ENCODE measurements around the gene MGRN1.

Gene MGRN1

DNA sequence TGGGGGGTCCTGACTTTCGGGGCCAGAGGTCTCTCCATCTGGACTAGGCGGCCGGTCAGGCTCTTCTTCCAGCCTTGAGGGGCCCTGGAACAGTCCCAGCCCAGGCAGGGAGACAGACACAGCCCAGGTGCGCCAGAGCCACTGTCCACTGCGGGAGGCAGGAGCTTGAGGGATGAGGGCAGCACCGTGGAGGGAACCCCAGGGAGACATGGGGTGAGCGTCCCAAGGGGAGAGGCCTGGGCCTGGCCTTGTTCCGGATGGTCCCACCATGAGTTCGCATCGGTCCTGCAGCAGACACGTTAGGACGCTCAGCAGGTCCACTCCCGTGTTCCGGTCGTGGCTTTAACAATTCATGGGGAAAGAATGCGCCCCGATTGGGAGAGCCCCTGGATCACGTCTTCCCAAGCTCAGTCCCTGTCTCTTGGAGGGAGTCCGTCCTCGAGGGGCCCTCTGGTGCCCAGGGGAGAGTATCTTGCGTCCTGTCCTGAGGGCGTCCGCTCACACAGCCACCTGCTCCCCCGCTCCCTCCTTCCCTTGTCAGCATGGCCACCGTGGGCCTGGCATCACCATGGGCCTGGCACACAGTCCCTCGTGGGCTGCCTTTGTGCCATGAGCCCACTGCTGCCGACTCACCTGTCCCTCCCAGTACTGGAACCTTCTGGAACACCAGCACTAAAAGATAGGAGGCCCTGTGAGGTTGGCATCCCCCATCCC, 62.0 kb downstream of the MGRN1 start:
- DNase-seq (ENCODE audit: low read depth) = no peak
- TF ChIP-seq, protein P1, sequence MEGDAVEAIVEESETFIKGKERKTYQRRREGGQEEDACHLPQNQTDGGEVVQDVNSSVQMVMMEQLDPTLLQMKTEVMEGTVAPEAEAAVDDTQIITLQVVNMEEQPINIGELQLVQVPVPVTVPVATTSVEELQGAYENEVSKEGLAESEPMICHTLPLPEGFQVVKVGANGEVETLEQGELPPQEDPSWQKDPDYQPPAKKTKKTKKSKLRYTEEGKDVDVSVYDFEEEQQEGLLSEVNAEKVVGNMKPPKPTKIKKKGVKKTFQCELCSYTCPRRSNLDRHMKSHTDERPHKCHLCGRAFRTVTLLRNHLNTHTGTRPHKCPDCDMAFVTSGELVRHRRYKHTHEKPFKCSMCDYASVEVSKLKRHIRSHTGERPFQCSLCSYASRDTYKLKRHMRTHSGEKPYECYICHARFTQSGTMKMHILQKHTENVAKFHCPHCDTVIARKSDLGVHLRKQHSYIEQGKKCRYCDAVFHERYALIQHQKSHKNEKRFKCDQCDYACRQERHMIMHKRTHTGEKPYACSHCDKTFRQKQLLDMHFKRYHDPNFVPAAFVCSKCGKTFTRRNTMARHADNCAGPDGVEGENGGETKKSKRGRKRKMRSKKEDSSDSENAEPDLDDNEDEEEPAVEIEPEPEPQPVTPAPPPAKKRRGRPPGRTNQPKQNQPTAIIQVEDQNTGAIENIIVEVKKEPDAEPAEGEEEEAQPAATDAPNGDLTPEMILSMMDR (conservative IDR thresholded peaks at IDR 0.05; ENCODE audit: low read depth, low read length) = no peak

DNA sequence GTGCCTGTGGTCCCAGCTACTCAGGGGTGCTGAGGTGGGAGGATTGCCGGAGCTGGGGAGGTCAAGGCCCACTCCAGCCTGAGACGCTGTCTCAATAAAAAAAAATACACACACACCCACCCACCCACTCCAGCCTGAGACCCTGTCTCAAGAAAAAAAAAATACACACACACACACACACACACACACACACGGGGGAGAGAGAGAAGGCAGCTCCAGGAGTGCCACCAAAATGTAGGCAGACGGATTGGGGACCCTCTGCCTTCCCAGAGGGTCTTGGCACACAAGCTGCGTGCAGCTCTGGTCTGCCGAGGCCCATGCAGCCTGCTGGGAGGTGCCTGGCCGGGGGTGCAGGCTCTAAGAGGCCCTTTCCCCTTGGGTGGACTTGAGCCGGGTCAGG, 62.8 kb downstream of the MGRN1 start:
- TF ChIP-seq, protein P1 (conservative IDR thresholded peaks at IDR 0.05; ENCODE audit: low read depth, low read length) = no peak
- H3K4me3 ChIP-seq (ENCODE audit: low read depth, low read length) = no peak overlapping the region
- DNase-seq (ENCODE audit: low read depth) = no peak

More for the DNA sequence above, 62.0 kb downstream of the MGRN1 start:
- no peak overlapping the region for H3K4me3 ChIP-seq (ENCODE audit: low read depth, low read length)

DNA sequence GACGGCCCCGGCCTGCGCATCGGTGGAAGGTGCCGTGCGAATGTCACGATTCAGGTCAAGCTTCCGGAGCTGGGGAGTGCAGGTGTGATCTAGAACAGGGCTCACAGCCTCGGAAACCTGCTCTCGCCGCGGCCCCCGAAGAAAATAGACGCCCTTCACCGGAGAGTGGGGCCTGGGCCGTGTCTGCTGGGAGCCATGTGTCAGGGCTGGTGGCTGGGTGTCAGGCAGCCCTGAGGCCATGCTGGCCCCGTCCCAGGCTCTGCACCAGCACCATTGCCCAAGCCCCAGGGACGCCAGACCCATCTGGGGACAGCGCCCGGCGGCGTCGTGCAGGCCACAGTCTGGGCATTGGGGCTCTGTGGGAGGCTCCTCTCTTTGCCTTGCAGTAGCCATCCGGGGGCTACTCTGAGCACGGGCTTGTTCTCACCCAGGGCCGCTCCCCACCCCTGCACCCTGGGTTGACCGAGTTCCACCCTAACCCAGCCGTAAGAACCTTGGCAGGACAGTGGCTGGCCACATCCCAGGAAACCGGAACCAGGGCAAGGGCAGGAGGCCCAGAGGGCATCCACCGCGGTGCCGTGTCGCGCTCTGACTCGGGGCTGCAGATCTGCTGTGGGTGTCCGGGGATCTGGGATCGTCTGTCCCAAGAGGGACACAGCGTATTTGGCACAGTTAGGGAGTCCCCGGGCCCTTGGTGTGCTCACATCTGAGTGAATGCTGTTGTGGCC, 63.5 kb downstream of the MGRN1 start:
- DNase-seq (ENCODE audit: low read depth) = no peak
- TF ChIP-seq, protein P1 (conservative IDR thresholded peaks at IDR 0.05; ENCODE audit: low read depth, low read length) = no peak
- no peak overlapping the region for H3K4me3 ChIP-seq (ENCODE audit: low read depth, low read length)

DNA sequence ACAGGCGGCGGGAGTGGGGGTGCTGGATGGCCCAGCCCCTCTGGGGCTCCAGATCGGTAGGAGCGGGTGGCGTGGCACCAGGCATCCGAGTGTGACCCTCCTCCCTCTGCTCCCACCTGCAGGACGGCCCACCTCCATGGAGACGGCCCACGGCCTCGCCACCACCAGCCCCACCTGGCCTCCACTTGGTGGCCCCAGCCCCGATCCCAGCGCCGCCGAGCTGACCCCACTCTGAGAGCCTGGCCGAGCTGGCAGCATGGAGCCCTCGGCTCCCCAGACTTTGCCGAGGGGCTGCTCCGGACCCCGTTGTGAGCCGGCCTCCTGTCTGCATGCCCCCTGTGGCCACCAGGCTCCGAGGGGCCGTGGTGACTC, 64.0 kb downstream of the MGRN1 start:
- H3K4me3 ChIP-seq (ENCODE audit: low read depth, low read length) = no peak overlapping the region
- DNase-seq (ENCODE audit: low read depth) = no peak
- TF ChIP-seq, protein P1 (conservative IDR thresholded peaks at IDR 0.05; ENCODE audit: low read depth, low read length) = no peak

DNA sequence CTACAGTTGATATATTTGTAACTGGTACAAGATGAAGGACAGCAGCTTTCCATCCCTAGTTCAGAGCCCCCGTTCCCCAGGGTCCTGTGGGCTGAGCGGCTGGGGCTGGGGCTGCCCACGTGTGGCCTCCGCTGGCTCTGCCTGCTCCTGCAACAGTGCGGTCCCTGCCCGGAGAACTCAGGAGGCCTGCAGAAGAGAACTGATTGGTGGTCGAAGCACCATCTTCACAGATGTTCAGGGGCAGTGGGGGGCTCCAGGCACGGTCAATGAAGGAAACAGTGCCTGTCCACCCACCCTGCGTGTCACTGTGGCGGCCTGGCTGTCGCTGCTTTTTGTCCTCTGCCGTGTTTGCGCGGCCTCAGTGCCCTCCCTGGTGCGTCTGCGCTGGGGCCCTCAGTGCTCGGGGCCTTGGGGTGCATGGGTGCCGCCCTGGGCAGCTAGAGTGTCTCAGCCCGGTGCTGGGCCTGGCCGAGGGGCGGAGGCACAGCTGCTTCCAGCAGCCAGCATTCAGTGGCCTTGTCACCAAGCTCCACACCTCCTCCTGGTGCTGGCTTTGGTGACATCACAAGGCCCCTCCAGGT, 64.6 kb downstream of the MGRN1 start:
- TF ChIP-seq, protein P1 (conservative IDR thresholded peaks at IDR 0.05; ENCODE audit: low read depth, low read length) = no peak
- H3K4me3 ChIP-seq (ENCODE audit: low read depth, low read length) = no peak overlapping the region

DNA sequence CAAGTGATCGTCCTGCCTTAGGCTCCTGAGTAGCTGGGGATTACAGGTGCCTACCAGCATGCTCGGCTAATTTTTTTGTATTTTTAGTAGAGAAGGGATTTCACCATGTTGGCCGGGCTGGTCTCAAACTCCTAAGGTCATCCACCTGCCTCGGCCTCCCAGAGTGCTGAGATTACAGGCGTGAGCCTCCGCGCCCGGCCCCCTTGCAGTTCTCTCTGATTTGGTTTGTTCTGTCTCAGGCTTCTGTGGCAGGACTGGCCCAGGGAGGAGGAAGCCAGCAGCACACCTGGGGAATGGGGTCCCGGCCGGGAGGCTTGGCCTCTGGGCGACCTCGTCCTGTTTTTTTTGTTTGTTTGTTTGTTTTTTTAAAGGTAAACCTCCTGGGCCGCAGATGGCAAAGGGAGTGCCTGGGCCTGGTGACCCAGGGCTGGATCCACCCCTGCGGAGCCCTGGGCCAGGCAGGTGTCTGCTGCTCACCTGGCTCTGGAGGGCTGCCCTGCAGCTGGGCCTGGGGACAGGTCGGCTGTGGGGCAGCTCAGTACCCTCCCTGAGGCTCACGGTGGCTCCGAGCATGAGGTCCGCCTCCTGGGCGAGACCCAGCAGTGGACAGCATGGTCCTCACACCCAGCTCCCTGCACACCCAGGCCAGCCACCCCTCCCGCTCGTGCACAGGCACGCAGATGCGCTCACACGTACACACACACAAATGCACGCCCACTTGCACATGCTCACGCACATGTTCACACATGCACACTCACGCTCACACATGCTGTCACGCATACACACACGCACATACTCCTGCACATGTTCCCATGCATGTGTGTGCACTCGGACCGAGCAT, 65.5 kb downstream of the MGRN1 start:
- H3K4me3 ChIP-seq (ENCODE audit: low read depth, low read length) = no peak overlapping the region
- TF ChIP-seq, protein P1 (conservative IDR thresholded peaks at IDR 0.05; ENCODE audit: low read depth, low read length) = no peak
- DNase-seq (ENCODE audit: low read depth) = no peak

More for the DNA sequence above, 64.6 kb downstream of the MGRN1 start:
- no peak for DNase-seq (ENCODE audit: low read depth)
